GM13976 (cell line): Measurements from ENCODE around the gene DDX23.

Source experiments
- DNase-seq: peaks from one replicate; pipeline ENCODE4 v3.0.0; 2012; ENCODE audit warnings: low spot score
- in situ Hi-C: fragments of 300-500 bp; cut with MboI; formaldehyde crosslinking; loops from one replicate; pipeline ENCODE4 v1.12.0; 2022; ENCODE audit warnings: low sequenced_read_pairs, mixed read lengths, inconsistent platforms; ENCODE audit not compliant: unreplicated experiment
- TF ChIP-seq, protein P1 (sequence below): IDR thresholded peaks from 2 replicates; pipeline ENCODE4 v1.5.1; 2012; ENCODE audit warnings: borderline replicate concordance, mild to moderate bottlenecking; ENCODE audit not compliant: insufficient read depth; ENCODE audit errors: extremely low read depth, missing control alignments, control extremely low read depth

DDX23 gene

GRCh38 chr12:48831257-48831656 lies 20.7 kb downstream of the DDX23 start:
- in situ Hi-C loops, result no loop called here
- no peak for DNase-seq
- TF ChIP-seq, protein P1, sequence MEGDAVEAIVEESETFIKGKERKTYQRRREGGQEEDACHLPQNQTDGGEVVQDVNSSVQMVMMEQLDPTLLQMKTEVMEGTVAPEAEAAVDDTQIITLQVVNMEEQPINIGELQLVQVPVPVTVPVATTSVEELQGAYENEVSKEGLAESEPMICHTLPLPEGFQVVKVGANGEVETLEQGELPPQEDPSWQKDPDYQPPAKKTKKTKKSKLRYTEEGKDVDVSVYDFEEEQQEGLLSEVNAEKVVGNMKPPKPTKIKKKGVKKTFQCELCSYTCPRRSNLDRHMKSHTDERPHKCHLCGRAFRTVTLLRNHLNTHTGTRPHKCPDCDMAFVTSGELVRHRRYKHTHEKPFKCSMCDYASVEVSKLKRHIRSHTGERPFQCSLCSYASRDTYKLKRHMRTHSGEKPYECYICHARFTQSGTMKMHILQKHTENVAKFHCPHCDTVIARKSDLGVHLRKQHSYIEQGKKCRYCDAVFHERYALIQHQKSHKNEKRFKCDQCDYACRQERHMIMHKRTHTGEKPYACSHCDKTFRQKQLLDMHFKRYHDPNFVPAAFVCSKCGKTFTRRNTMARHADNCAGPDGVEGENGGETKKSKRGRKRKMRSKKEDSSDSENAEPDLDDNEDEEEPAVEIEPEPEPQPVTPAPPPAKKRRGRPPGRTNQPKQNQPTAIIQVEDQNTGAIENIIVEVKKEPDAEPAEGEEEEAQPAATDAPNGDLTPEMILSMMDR, result no peak

- TF ChIP-seq, protein P1, result no peak
- in situ Hi-C loops, result no loop called here
These were observed 23.0 kb downstream of the DDX23 start for GRCh38 chr12:48828841-48829575.

GRCh38 chr12:48828293-48828692 lies 23.7 kb downstream of the DDX23 start:
- TF ChIP-seq, protein P1, result no peak
- in situ Hi-C loops, result no loop called here
- no peak for DNase-seq

More at GRCh38 chr12:48828841-48829575, 23.0 kb downstream of the DDX23 start:
- DNase-seq, result no peak

GRCh38 chr12:48827513-48828096 lies 24.4 kb downstream of the DDX23 start:
- in situ Hi-C loops, result no loop called here
- TF ChIP-seq, protein P1, result no peak
- DNase-seq, result no peak

- DNase-seq, result no peak
- TF ChIP-seq, protein P1, result no peak
- in situ Hi-C loops, result no loop called here
These were observed 24.9 kb downstream of the DDX23 start for GRCh38 chr12:48827026-48827425.

DNA sequence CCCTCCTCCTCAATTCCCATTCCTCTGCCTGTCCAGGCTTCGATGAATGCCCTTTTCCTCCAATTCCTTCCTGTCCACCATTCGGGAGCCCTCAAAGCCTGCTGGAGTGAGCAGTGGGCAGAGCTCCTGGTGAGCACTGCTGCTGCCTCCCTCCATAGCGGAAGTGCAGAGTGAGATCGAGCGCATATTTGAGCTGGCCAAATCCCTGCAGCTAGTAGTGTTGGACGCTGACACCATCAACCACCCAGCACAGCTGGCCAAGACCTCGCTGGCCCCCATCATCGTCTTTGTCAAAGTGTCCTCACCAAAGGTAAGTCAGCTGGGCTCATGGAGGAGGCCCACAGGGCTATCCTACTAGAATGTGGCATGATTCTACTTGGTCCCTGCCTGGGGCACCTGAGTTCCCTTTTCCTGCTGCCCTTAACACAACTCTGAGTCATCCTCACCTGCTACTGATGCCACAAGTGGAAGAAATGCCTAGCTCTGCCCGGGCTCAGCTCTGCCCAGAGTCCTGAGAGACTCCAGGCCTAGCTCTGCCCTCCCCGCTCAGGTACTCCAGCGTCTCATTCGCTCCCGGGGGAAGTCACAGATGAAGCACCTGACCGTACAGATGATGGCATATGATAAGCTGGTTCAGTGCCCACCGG lies 25.6 kb downstream of the DDX23 start:
- DNase-seq, result no peak
- in situ Hi-C loops, result no loop called here
- TF ChIP-seq, protein P1, result no peak
